H9 (cell line): ENCODE data around the gene DOHH. TPM values are rescaled to one million over a fixed set of nuclear protein-coding genes. Genes with fewer than 3 reads are reported as not detected.

Experiments
- DNase-seq: peaks from one replicate; pipeline ENCODE4 v3.0.0-alpha.2; 2017
- H2AFZ ChIP-seq: one replicate; pipeline ENCODE4 v1.6.1; 2013; ENCODE audit warnings: mild to moderate bottlenecking, low read length, control low read depth, moderate library complexity
- H2AK5ac ChIP-seq: 2 replicates; pipeline ENCODE4 v1.6.1; 2013; ENCODE audit warnings: low read length, control low read depth, mixed read lengths; ENCODE audit not compliant: insufficient read length
- H2BK120ac ChIP-seq: one replicate; pipeline ENCODE4 v1.6.1; 2013; ENCODE audit warnings: low read depth, mild to moderate bottlenecking, low read length, control low read depth, inconsistent platforms; ENCODE audit not compliant: poor library complexity, severe bottlenecking
- H2BK12ac ChIP-seq: 2 replicates; pipeline ENCODE4 v1.6.1; 2013; ENCODE audit warnings: low read length, control low read depth, mixed read lengths, low read depth; ENCODE audit not compliant: insufficient read length
- H2BK15ac ChIP-seq: 2 replicates; pipeline ENCODE4 v1.6.1; 2013; ENCODE audit warnings: low read depth, low read length, control low read depth
- H2BK20ac ChIP-seq: one replicate; pipeline ENCODE4 v1.6.1; 2013; ENCODE audit warnings: low read depth, mild to moderate bottlenecking, low read length, control low read depth, inconsistent platforms; ENCODE audit not compliant: poor library complexity, severe bottlenecking
- H2BK5ac ChIP-seq: 2 replicates; pipeline ENCODE4 v1.6.1; 2013; ENCODE audit warnings: low read length, control low read depth, mixed read lengths; ENCODE audit not compliant: insufficient read length
- H3K14ac ChIP-seq: 2 replicates; pipeline ENCODE4 v1.6.1; 2013; ENCODE audit warnings: low read length, control low read depth; ENCODE audit not compliant: insufficient read depth
- H3K18ac ChIP-seq: 2 replicates; pipeline ENCODE4 v1.6.1; 2013; ENCODE audit warnings: low read depth, mild to moderate bottlenecking, mixed read lengths, low read length, control low read depth; ENCODE audit not compliant: insufficient read length
- H3K23ac ChIP-seq: 2 replicates; pipeline ENCODE4 v1.6.1; 2013; ENCODE audit warnings: low read length, control low read depth, mixed read lengths, low read depth; ENCODE audit not compliant: insufficient read length
- H3K23me2 ChIP-seq: 2 replicates; pipeline ENCODE4 v1.6.1; 2013; ENCODE audit warnings: low read depth, mild to moderate bottlenecking, mixed read lengths, low read length, control low read depth; ENCODE audit not compliant: insufficient read length, poor library complexity, severe bottlenecking
- H3K27ac ChIP-seq: 2 replicates; pipeline ENCODE4 v1.5.1; 2013; ENCODE audit warnings: low read length, control low read depth, mixed read lengths, low read depth; ENCODE audit not compliant: insufficient read length
- H3K27me3 ChIP-seq: 2 replicates; pipeline ENCODE4 v1.6.1; 2013; ENCODE audit warnings: low read length, control low read depth, inconsistent platforms; ENCODE audit not compliant: insufficient read depth
- H3K4ac ChIP-seq: 2 replicates; pipeline ENCODE4 v1.6.1; 2013; ENCODE audit warnings: low read depth, mild to moderate bottlenecking, control low read depth, inconsistent platforms, low read length, moderate library complexity
- H3K4me1 ChIP-seq: 2 replicates; pipeline ENCODE4 v1.6.1; 2013; ENCODE audit warnings: low read length, control low read depth, inconsistent platforms; ENCODE audit not compliant: insufficient read depth
- H3K4me2 ChIP-seq: 2 replicates; pipeline ENCODE4 v1.6.1; 2013; ENCODE audit warnings: low read length, control low read depth, mixed read lengths; ENCODE audit not compliant: insufficient read length, insufficient read depth
- H3K56ac ChIP-seq: 2 replicates; pipeline ENCODE4 v1.6.1; 2013; ENCODE audit warnings: low read depth, mild to moderate bottlenecking, mixed read lengths, low read length, control low read depth; ENCODE audit not compliant: insufficient read length
- H3K79me1 ChIP-seq: 2 replicates; pipeline ENCODE4 v1.6.1; 2013; ENCODE audit warnings: low read depth, mild to moderate bottlenecking, moderate library complexity, low read length, control low read depth, inconsistent platforms; ENCODE audit not compliant: insufficient read depth, poor library complexity, severe bottlenecking
- H3K79me2 ChIP-seq: 2 replicates; pipeline ENCODE4 v1.6.1; 2013; ENCODE audit warnings: low read length, control low read depth, inconsistent platforms; ENCODE audit not compliant: insufficient read depth
- H3K9ac ChIP-seq: 2 replicates; pipeline ENCODE4 v1.6.1; 2013; ENCODE audit warnings: low read length, control low read depth, mixed read lengths; ENCODE audit not compliant: insufficient read length; ENCODE audit errors: extremely low read depth
- H3K9me3 ChIP-seq: one replicate; pipeline ENCODE4 v1.6.1; 2013; ENCODE audit warnings: low read depth, low read length, inconsistent platforms; ENCODE audit not compliant: control insufficient read depth
- H3T11ph ChIP-seq: one replicate; pipeline ENCODE4 v1.6.1; 2013; ENCODE audit warnings: mild to moderate bottlenecking, low read length, control low read depth, inconsistent platforms
- H4K20me1 ChIP-seq: one replicate; pipeline ENCODE4 v1.6.1; 2013; ENCODE audit not compliant: control insufficient read depth, insufficient read length, insufficient read depth
- H4K5ac ChIP-seq: 2 replicates; pipeline ENCODE4 v1.6.1; 2013; ENCODE audit warnings: low read depth, mild to moderate bottlenecking, mixed read lengths, low read length, control low read depth; ENCODE audit not compliant: insufficient read length
- H4K8ac ChIP-seq: replicated peaks from 2 replicates; pipeline ENCODE4 v1.6.1; 2013; ENCODE audit warnings: low read length, control low read depth, mixed read lengths, low read depth; ENCODE audit not compliant: insufficient read length
- H4K91ac ChIP-seq: 2 replicates; pipeline ENCODE4 v1.6.1; 2013; ENCODE audit warnings: low read depth, mild to moderate bottlenecking, moderate library complexity, mixed read lengths, low read length, control low read depth; ENCODE audit not compliant: insufficient read length
- H3K27ac Mint-ChIP-seq, 3 experiments: 2 replicates in 2 of 3; 3 replicates in 1 of 3; pipeline ENCODE4 v1.8.0; 2020 to 2021; ENCODE audit warnings: mixed read lengths in 3 of 3, mild to moderate bottlenecking in 1 of 3, moderate library complexity in 1 of 3
- H3K27me3 Mint-ChIP-seq: 2 replicates; pipeline ENCODE4 v1.8.0; 2021; ENCODE audit warnings: low read depth, mild to moderate bottlenecking, moderate library complexity, mixed read lengths
- H3K36me3 Mint-ChIP-seq, 3 experiments: 2 replicates in 2 of 3; 3 replicates in 1 of 3; pipeline ENCODE4 v1.8.0; 2020 to 2021; ENCODE audit warnings: low read depth in 3 of 3, mixed read lengths in 3 of 3; ENCODE audit not compliant: insufficient read depth in 1 of 3
- H3K4me1 Mint-ChIP-seq, 2 experiments: 2 replicates each; pipeline ENCODE4 v1.8.0; 2020; ENCODE audit warnings: mixed read lengths in 2 of 2
- H3K4me3 Mint-ChIP-seq, 2 experiments: 2 replicates in 1 of 2; 3 replicates in 1 of 2; pipeline ENCODE4 v1.8.0; 2020 to 2021; ENCODE audit warnings: mild to moderate bottlenecking in 2 of 2, mixed read lengths in 2 of 2, moderate library complexity in 1 of 2
- H3K9me3 Mint-ChIP-seq, 2 experiments: 2 replicates in 1 of 2; 3 replicates in 1 of 2; pipeline ENCODE4 v1.8.0; 2020; ENCODE audit warnings: mild to moderate bottlenecking in 2 of 2, mixed read lengths in 2 of 2, moderate library complexity in 1 of 2
- CTCF ChIP-seq: fragments of 200-600 bp; sonication (generic); conservative IDR thresholded peaks from 3 replicates; pipeline ENCODE4 v1.8.0; 2021; ENCODE audit warnings: antibody characterized with exemption, mild to moderate bottlenecking
- WGBS: extraction: QIAGEN DNeasy Blood & Tissue Kit; methylation state at CpG from one replicate; pipeline ENCODE4 v1.1.7; 2013; ENCODE audit warnings: missing lambda C conversion rate, low lambda C conversion rate, mixed read lengths; ENCODE audit not compliant: insufficient read length; ENCODE audit errors: extremely low coverage; 5-methylcytosine and 5-hydroxymethylcytosine counted together
- total RNA-seq: library from RNA; stranded (reverse); gene quantifications from 2 replicates; pipeline ENCODE4 v1.2.1, GENCODE V29; 2021

The DOHH gene
- total RNA-seq, 1 experiment from 2014 or later = 16.5 TPM

DNA sequence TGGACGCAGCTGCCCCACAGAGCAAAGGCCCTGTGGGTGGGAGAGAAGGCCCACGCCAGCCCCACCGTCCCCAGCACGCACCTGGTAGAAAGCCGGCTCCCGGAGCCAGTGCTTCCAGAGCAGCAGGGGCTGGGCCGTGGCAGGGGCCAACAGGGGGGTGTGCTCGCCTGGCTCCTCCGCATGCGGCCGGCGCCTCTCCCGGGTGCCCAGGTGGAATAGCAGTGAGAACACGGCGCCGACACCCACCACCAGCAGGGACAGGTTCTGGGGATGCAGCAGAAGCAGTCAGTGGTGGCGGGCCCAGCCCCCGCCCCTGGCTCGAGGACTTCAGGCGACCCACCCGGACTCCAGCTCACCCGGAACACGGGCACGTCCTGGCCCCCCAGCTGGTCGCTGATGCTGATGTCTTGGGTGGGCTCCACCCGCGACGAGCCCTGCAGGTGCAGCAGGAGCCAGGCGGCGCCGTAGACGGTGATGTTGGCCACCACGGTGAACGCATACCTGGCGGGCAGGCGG, 47.4 kb upstream of the DOHH start:
- Histone ChIP-seq H2BK5ac (no peak overlapping the region), H3K4me2 (no peak overlapping the region), H3K9ac (no peak overlapping the region), H4K8ac (no peak overlapping the region), H3K23me2 (no peaks in the 10 kb centered on the region), H4K91ac (no peak overlapping the region), H3K79me1 (no peaks in the 10 kb centered on the region), H3K27ac (no peak overlapping the region), H2BK120ac (no peak overlapping the region), H3K27me3 (no peaks in the 10 kb centered on the region), H2BK15ac (no peak overlapping the region), H3T11ph (no peak overlapping the region), H2BK12ac (no peak overlapping the region), H3K56ac (no peak overlapping the region), H3K4ac (no peak overlapping the region), H3K79me2 (no peaks in the 10 kb centered on the region), H3K23ac (no peak overlapping the region), H3K4me1 (no peaks in the 10 kb centered on the region), H4K5ac (no peak overlapping the region), H3K9me3 (no peaks in the 10 kb centered on the region), H3K14ac (no peak overlapping the region), H2AK5ac (no peak overlapping the region), H2BK20ac (no peak overlapping the region), H4K20me1 (no peaks in the 10 kb centered on the region), H3K18ac (no peak overlapping the region), H2AFZ (no peak overlapping the region)
- DNase-seq = no peak
- Mint-ChIP-seq H3K4me3 (no peak overlapping the region), H3K9me3 (no peaks in the 10 kb centered on the region), H3K27me3 (no peaks in the 10 kb centered on the region), H3K4me1 (peaks cover 2 to 3% of the 10 kb centered on the region in 2 experiments; a peak in 1 of 4 replicates), H3K36me3 (peaks cover 4 to 13% (median 12%) of the 10 kb centered on the region in 3 experiments; a peak in 6 of 7 replicates), H3K27ac (no peak overlapping the region)
- no peak for TF ChIP-seq CTCF
- WGBS = no CpG with 5 or more reads among the region's 36 CpGs
